ELF-1 (cell line): ENCODE results near the gene TRPV6.
A peak's percentile ranks its signal among the peaks of the same experiment; 100 is the strongest.

Source experiments
- DNase-seq: peaks from one replicate; pipeline ENCODE4 v3.0.0-alpha.2; 2016; ENCODE audit warnings: low read depth, low spot score

The TRPV6 gene

GRCh38 chr7:142853739-142854371 is 31.7 kb downstream of the TRPV6 start:
- DNase-seq, result peak; percentile 83

GRCh38 chr7:142851919-142852318 is 33.6 kb downstream of the TRPV6 start:
- no peak for DNase-seq

- no peak for DNase-seq
Observed at GRCh38 chr7:142851269-142851668, 34.3 kb downstream of the TRPV6 start.

GRCh38 chr7:142847353-142847752 is 38.2 kb downstream of the TRPV6 start:
- no peak for DNase-seq

- DNase-seq, result no peak
Observed at GRCh38 chr7:142842251-142842766, 43.2 kb downstream of the TRPV6 start.

- no peak for DNase-seq
Observed at GRCh38 chr7:142838461-142839213, 46.9 kb downstream of the TRPV6 start.

GRCh38 chr7:142836426-142836825 is 49.1 kb downstream of the TRPV6 start:
- no peak for DNase-seq

GRCh38 chr7:142835487-142835886 is 50.1 kb downstream of the TRPV6 start:
- DNase-seq, result no peak

- DNase-seq, result no peak
Observed at GRCh38 chr7:142833174-142834048, 52.1 kb downstream of the TRPV6 start.

GRCh38 chr7:142832417-142832816 is 53.1 kb downstream of the TRPV6 start:
- no peak for DNase-seq

GRCh38 chr7:142827951-142828500 is 57.5 kb downstream of the TRPV6 start:
- no peak for DNase-seq

- no peak for DNase-seq
Observed at GRCh38 chr7:142822714-142823113, 62.8 kb downstream of the TRPV6 start.
